Activated CD4-positive, alpha-beta T cell treated with anti-CD3 and anti-CD28 coated beads, Interleukin-2, amount 50 U/mL, for 24 hours (primary cell): ENCODE measurements around the gene FANCC.

Experiments used
- DNase-seq, 2 donors: peaks; one replicate each; pipeline ENCODE4 v3.0.0-alpha.2; 2020; ENCODE audit warnings: low read depth in 1 of 2, low spot score in 1 of 2

Gene FANCC

DNA sequence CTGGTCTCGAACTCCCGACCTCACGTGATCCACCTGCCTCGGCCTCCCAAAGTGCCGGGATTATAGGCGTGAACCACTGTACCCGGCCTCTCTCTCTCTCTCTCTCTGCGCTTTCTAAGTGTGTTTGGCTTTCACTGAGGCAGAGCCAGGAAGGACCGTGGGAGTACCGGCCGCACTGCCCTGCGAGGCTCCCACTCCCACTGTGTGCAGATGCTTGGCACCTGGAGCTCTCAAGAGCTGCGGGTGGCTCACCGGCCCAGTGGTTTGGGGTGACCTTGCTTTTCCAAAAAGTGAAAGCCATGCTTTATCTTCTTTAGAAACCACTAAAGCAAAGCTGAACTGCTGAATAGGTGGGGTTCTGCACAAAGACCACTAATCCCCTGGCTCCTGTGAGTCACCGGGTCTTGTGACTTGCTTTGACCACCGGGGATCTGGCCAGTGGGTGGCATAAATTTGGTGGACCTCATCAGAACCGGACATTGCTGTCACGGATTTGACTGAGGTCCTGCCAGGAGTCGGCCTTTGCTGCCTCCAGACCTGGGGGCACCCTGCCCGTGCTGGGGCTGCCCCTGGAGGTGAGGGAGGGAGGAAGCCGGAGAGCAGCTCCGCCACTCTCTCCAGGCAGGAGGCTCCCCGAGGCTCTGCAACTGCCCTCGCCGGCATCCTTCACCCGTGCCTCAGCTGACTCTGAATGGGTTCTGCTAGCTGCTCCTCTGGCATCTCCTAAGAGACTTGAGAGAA is 228.9 kb downstream of the FANCC start:
- DNase-seq: no peak

DNA sequence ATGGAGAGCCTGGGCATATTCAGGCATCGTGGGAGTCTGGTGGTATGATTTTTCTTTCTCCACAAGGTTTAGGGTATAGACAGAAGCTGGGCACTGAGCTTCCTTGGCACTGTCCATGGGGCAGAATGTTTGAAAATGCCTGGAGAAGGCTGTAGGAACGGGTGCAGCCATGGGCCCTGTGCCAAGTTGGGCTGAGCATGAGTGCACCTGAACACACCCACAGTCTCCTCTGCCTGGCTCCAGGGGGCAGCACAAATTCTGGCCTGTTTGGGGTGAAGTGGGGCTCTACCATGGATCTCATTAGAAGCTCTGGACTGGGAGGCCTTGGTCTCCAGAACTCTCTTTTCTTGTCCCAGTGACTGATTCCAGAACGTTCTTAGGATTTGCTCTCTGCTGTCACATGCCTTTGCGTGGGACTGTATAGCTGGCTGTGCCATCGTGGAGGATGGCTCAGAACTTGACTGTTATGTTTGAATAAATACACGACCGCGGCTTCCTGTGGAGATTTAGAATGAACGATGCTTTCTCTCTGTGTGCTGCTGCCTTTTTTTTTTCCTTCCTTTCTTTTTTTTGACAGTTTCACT is 229.8 kb downstream of the FANCC start:
- DNase-seq: no peak

DNA sequence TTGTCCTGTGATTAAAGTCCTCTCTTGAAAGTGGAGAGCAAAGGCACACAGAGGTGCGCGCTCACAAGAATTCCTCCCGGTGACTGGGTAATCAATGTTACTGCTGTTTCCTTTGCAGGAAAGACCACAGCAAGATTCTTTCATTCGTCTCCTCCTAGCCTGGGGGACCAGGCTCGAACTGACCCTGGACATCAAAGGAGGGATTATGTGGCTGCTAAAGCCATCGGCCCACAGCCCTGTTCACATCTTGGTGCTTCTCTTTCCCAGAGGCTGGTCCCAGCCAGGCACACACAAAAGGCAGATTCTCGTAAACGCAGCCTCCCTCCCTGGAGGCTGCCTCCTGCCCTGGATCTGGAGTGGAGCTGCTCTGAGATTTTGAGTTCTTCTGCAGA is 230.9 kb downstream of the FANCC start:
- DNase-seq: no peak

DNA sequence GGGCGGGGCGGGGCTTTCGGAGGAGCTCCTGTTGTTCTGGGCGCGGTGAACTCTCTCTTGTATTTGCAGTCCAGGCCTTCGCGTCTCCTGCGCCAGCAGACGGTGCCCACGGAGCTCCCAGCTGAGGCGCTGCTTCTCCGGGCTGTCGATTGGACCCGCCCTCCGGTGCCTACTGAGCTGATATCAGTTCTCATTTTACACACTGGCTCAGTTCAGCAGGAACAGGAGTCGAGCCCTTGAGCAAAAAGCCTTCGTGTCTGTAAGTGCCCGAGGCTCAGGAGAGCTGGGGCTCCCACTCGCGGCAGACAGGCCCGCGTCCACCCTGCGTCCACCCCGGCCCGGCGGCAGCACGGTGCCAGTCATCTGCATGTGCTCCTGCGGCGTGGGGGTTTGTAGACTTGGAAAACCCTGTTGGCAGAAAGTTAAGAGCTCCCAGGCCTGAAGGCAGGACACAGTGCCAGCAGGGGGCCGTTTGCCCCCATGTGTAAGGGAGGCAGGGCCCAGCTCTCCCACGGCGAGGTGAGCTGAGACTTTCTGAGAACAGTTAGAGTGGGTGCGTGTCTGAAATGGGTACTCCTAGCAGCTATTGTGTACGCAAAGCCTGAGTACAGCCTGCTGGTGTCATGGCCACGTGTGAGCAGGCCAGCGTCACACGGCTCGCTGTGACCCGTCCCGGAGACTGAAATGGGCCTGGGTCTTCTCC is 231.5 kb downstream of the FANCC start:
- DNase-seq: no peak

DNA sequence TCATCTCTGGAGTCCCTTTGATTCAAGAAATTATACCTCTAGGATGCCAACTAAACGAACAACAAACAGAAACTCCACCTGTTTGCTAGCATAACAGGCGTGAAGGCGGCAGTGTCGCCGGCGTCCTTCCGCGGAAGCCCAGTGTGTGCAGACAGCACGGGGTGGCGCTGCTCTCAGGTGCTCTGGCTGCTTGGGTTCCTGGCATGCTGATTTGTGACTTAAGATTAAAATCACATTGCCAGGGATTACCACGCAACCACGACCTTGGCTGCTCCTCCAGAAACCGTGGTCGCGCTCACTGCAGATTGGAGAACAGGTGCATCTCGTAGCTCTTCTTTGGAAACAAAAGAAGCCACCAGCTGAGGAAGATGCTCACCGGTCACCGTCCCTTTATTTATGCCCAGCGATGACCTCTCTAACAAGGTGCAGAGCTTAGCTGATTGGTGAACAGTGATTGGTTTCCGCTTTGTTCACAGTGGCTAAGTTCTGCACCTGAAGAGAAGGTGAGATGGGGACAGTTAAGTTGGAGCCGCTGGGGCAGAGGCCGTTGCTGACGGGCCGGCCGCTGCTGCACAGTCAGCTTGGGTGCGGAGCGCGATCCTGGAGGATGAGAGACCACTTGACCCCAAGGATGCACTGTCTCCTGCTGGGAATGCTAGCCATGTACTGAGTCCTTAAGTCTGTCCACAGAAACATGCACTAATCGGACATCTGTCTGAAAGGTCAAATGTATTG is 232.3 kb downstream of the FANCC start:
- no peak for DNase-seq

DNA sequence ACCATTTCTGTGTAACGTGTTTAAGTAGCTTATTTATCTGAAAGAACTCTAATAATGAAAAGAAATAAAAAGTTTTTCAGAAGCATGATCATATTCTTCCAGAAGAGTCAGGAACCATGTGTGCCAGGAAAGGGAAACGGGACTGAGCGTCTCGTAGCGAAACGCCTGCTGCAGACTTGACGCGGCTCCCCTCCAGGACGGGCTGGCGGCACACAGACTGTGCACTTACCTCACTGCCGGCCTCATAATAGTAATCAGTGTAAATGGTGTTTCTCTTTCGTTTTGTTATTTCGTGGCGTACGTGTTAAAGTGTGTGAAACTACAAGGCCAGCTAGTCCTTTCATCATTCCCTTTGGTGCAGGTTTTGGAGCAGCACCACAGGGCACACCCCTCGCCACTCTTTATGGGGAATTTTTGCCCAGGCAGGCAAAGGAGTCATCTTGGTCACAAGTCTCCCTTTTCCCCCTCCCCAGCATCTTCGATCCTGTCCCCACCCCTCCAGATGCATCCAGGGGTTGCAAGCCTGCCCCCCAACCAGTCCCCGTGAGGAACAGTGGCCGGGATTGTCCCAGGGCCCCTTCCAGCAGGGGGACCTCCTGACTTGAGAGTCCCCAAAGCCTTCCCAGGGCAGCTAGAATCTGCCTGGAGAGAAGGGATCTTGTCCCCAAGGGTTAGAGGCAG is 233.1 kb downstream of the FANCC start:
- DNase-seq: no peak

DNA sequence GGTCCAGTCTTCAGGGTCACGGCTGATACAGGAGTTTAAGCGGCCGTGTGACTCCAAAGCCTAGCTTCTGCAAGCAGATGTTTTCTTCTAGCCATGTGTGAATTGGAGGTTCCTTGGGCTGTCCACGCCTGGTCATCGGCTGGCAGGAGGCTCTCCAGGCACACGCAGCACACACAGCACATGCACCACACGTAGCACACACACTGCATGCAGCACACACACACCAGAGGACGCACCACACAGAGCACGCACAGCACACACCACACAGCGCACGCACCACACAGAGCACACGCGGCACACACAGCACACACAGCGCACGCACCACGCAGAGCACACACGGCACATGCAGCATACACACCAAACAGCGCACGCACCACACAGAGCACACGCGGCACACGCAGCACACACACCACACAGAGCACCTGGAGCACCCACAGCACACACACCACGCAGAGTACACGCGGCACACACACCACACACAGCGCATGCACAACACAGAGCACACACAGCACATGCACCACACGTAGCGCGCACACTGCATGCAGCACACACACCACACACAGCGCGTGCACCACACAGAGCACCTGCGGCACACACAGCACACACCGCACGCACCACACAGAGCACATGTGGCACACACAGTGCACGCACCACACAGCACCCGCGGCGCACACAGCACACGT is 234.3 kb downstream of the FANCC start:
- no peak for DNase-seq

DNA sequence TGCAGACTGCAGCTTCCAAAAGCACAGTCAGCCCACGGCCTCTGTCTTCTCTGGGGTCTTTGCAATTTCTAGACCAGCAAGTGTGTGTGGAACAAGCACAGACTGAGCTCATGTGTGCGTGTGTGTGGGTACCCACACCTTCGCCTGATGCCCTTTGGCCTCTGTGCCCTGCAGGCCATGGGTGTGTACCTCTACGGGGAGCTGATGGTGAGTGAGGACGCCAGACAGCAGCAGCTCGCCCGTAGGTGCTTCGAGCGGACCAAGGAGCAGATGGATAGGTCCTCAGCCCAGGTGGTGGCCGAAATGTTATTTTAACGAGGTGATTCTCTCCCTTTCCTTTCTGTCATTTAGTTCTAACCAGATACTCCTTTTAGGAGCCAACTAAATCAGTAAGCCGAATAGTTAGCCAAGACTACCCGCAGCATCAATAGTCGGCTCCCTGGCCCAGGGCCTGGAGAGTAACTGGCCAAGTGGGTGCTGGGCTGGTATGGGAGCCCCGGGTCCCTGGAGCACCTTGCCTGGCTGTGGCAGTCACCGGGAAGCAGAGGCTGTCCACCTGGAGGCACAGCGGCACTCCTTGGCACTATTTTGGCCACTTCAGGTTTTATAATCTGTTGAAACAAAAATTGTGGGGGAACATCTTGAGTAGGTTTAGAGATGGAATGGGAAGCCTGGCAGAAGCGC is 235.0 kb downstream of the FANCC start:
- no peak for DNase-seq

DNA sequence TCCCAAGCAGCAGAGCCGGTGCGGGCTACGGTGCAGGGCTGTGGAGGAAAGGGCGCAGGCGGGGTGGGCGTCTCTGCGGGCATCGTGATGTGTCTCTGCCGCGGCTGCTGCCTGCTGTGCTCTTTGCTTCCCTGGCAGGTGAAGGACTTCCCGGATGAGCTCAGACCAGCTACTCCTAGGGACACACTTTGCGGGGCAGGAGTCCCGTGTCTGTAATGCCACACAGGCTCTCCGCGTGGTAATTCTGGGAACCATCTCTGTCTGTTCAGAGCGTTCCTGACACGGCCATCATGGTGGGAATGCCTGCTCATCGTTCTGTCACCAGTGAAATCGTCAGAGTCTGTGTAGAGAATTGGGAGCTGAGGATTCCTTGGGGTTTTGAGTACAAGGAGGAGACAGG is 235.5 kb downstream of the FANCC start:
- no peak for DNase-seq

DNA sequence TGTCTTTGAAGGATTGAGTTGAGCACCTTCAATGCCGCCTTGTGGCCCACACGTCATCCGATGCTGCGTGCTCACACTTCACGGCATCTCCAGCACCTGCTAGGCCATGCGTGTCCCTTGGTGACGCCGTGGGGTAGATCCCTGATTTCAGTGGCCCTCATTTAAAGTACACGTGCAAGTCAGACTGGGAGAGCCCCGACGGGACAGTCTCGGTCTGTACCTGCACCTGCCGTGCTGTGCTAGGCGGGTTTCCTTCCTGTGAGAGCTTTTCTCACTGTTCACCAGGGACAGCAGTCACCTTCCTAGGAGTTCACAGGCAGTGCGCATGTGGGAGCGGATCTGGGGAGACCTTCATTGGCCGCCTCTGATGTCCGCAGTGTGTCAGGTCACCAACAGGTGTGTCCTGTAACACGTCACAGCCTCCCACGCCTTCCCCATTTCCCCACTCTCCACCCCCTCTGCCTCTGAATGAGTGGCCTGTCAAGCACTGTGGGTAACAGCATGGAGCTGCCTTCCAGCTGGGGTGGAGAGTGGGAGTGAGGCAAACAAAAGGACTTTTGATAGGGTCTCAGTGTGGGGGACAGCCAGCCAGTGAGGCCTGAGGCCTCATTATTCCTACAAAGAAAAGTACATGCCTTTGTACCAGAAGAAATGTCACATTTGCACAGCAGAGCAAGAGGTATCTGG is 236.4 kb downstream of the FANCC start:
- no peak for DNase-seq

DNA sequence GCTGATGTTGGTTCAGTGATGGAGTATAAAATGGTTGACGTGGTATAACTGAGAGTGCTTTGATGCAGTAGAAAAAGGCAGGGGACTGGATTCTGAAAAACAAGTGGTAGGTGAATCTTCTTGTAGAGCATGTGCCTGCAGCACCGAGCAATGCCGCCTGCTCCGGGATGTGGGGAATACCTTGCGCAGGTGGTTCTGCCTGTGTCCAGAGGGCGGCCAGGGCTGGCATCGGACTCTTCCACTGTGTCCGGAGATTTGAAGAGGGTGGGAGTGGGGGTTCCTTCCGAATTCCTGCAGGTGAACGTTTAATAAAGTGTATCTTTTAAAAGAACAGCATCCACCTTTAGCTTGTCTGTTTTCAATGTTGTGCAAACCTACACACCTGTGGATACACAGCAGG is 238.0 kb downstream of the FANCC start:
- no peak for DNase-seq

DNA sequence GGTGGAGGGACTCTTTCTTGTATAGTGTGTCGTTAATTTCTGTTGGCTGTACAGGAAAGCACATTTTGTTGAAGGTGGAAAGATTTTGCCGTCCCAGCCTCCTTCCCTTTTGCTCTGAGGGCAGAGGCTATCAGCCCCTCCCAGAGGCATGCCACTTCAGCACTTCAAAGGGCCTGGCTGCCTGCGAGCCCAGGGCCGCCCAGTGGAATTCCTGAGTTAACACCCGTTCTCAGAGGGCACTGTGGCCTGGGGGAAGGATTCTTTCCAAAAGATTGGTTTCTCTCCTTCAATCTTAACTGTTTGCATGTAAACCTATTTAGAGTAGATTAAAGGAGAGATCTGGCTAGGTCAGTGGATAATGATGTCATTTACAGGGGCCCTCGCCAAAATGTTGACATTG is 238.6 kb downstream of the FANCC start:
- DNase-seq: no peak

DNA sequence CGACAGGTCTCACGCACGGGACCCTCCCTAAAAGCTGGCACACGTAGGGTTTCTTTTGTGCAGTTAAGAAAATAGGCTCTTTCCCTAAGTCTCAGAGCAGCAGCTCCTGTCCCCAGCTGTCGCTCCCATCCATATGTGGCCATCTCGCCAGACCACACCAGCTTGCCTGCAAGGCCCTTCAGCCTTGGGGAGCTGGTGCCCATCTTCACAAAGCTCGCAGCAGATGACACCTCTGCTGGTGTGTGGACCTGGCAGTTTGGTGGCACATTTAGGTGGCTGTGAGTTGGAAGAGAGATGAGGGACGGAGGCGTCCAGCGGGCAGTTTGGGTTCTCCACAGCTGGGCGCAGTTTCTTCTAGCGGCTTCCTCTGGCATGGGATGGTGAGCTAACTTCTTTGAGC is 239.0 kb downstream of the FANCC start:
- no peak for DNase-seq

DNA sequence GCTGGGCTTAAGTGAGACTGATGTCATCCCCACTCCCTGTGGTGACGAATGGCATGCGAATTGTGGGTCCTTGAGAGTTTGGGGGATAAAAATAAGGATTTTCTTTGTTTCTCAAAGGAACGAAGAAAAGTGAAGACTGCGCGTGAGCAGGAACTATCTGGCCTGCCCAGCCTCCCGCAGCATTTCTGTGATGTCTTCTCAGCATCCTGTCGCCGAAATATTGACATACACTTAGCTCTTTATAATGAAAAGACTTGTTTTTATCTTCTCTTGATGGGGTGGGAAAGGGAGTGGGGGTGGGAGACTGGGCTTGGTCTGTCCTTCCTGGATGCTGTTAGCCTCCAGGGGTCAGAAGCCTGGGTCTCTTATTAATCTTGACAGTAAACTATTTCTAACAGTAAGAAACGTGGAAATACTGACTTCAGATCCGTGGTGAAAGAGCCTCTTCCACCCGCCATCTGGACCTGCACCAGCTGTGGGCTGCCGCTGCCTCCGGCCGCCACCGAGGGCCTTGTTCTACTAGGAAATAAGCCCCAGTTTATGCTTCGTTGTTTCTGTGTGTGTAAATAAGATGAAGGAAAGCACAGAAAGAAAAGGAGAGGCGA is 239.6 kb downstream of the FANCC start:
- DNase-seq: no peak

DNA sequence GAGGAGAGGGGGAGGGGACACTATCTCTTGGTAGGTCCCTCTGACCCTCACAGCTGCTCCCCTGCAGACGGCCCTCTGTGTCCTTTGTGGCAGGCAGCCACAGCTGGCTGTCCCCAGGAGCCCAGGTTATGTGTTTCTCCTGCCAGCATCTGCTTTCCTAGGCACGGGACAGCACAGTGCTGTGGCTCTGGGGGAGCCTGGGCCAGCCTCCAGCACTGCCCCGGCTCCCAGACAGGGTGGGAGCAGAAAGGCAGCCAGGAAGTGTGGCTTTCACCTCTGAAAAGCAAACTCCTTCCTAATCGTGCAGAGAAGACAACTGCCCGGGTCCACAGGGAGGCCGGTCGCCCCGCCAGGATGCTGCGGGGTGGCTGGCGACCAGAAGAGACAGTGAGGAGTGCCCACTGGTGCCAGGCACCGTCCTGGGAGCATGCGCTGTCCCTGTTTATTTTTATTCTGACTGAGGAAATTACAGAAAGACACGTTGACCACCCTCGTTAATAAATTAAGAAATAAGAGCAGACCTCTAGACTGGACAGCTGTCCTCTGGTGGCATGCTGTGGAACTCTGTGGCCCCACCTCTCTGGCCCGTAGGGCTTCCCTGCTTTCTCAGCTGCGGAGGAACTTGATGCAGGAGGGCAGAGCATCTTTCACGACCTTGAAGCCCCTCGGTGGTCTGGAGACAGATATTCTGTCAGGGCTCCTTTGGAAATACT is 240.3 kb downstream of the FANCC start:
- no peak for DNase-seq

DNA sequence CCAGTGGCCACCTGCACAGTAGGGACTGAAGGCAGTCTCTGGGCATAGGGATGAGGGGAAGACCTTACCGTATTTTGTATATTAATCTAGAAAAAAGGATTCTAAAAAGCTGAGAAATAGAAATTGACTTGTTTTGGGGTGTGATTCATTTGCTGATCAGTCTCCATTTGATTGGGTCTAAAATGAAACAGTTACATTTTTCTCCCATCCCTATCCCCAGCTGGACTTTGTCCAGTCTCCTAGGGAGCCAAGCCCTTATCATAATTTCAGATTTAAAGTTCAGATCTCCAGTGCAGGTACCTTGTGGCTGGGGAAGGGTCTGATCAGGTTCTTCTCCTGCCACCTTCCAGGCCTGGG is 240.8 kb downstream of the FANCC start:
- DNase-seq: no peak

DNA sequence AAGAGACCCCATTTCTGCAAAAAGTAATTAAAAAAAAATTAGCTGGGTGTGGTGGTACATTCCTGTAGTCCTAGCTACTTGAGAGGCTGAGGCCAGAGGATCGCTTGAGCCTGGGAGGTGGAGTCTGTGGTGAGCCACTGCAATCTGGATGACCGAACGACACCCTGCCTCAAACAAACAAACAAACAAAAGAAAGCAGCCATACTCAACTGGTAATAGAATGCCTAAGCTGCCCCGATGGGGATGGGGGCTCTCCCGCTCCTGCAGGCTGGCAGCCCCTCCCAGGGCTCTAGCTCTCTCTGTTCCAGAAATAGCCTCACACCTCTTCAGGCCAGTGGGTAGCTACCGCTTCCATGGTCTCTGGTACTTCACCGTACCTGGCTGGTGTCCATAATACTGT is 241.8 kb downstream of the FANCC start:
- DNase-seq: no peak

DNA sequence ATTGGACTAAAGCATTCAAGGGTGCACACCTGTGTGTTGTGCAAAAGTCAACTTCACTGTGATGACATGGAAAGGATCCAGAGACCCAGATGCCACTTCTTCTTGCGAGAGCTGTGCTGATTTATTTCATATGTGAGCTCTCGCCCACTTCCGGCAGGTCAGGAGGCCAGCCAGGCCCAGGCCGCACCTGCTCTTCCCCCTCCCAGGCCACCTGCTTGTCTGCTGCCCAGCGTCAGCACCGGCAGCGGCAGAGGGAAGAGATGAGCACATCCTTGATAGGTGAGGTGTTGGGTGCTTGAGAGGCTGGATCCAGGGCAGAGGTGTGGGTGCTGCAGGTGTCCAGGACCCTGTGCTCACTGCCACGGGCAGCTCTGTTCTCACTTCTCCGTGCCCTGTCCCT is 242.9 kb downstream of the FANCC start:
- DNase-seq: no peak

DNA sequence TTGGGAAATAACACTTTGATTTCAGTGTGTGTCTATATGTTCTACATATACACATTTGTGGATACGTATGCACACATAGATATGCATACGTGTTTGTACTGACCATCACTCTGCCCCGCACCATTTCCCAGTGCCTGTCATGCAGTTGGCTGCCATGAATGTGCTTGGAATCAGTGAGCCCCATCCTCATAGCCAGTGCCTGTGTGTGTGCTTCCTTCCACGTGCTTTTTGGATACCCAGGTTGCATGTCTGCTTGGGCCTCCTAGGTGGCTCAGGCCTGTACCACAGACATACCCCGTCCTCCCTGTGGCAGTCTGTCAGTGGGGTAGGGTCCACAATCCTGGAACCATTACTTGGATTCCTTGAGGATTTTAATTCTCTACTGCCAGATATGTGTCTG is 243.6 kb downstream of the FANCC start:
- no peak for DNase-seq
